Activated naive CD4-positive, alpha-beta T cell treated with anti-CD3 and anti-CD28 coated beads, Interleukin-2, amount 10 ng/mL, durations not matched to agents 7 days and 5 days (primary cell): ENCODE data around the gene KLHL22.

Source experiments
- CTCF ChIA-PET: fragments of 350-600 bp; sonication (Branson Sonifier 250); formaldehyde crosslinking; loops from one replicate; lab custom pipeline; 2021; ENCODE audit warnings: antibody characterized with exemption; lab: Charles Lee
- DNase-seq: peaks from one replicate; pipeline ENCODE4 v3.0.0-alpha.2; 2020
- H3K27ac Mint-ChIP-seq: one replicate; pipeline ENCODE4 v1.8.0; 2021; ENCODE audit warnings: mild to moderate bottlenecking, moderate library complexity, mixed read lengths
- H3K27me3 Mint-ChIP-seq: one replicate; pipeline ENCODE4 v1.8.0; 2021; ENCODE audit warnings: mild to moderate bottlenecking, mixed read lengths
- H3K36me3 Mint-ChIP-seq: one replicate; pipeline ENCODE4 v1.8.0; 2021; ENCODE audit warnings: mixed read lengths
- H3K4me1 Mint-ChIP-seq: one replicate; pipeline ENCODE4 v1.8.0; 2021; ENCODE audit warnings: mixed read lengths
- H3K4me3 Mint-ChIP-seq: one replicate; pipeline ENCODE4 v1.8.0; 2021; ENCODE audit warnings: mild to moderate bottlenecking, moderate library complexity, mixed read lengths
- H3K9me3 Mint-ChIP-seq: one replicate; pipeline ENCODE4 v1.8.0; 2021; ENCODE audit warnings: mixed read lengths

KLHL22 gene

DNA sequence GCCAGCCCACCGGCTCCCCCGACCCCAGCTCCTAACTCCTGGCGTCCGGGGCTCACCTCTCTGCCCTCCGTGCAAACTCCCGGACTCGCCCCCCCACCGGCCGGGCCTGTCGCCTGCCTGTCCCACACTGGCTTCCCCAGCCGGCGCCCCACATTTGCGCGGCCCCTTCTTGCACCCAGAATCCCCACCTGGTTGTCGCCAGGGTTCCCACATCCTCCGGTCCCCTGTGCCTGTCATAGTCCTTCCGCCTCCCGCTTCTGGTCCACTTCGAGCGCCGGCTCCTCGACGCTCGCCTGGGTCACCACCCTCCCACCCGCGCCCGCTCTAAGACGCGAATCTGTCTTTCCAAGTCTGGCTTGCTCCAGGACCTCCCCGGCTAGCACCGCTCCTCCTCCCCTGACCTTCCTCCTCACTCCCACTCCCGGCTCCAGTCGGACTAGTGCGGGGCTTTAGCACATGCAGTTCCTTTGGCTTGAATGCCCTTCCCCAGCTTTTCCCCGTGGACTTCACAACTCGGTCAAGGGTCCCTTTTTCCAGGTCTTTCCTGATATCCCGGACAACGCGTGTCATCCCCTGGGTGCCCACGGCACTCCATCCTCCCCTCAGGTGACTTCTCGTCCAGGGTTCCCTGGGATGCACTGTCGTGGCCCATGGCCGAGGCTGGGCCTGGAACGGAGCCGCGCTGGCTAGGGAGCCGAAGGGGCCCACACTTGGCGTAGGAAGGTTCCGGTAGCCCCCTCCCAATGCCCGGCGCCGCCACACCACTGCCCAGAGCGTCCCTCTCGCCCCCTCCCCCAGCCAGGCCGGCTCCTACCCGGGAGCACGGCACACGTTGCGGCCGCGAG is 58.6 kb downstream of the KLHL22 start:
- H3K27ac Mint-ChIP-seq = no peak overlapping the region
- H3K9me3 Mint-ChIP-seq = no peaks in the 10 kb centered on the region
- DNase-seq = no peak
- peaks cover 4% of the 10 kb centered on the region for H3K36me3 Mint-ChIP-seq
- peaks cover 84% of the 10 kb centered on the region for H3K27me3 Mint-ChIP-seq
- peak overlapping the region; percentile 42 for H3K4me3 Mint-ChIP-seq
- H3K4me1 Mint-ChIP-seq = peaks cover 15% of the 10 kb centered on the region
- CTCF ChIA-PET = interaction anchor here (1.2 kb wide), 1 partner anchor 19 kb away, joined by 3 read pairs; no protein-coding TSS in a partner anchor

DNA sequence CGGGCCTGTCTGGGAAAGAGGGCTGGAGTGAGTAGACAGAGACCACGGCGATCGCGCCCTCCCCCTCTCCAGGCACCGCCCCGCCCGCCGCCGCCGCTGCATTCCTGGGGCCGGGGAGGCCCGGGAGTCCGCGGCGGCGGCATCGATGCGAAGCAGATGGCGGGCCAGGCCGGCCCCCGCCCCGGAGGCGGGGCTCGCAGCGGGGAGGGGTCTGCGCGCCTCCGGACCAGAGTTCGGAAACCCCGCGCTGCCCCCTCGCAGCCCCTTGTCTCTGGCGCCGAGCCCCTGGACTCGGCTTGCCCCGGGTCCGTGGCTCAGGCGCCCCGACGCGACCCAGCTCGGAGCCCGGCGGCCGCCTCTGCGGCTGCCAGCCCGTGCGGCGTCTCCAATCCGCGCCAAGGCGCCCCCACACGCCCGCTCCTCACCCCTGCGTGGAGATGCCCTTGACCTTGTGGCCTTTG is 59.3 kb downstream of the KLHL22 start:
- Mint-ChIP-seq H3K27ac (no peak overlapping the region), H3K36me3 (peaks cover 4% of the 10 kb centered on the region), H3K4me3 (peak overlapping the region; percentile 42), H3K9me3 (no peaks in the 10 kb centered on the region), H3K4me1 (peaks cover 18% of the 10 kb centered on the region), H3K27me3 (peaks cover 90% of the 10 kb centered on the region)
- CTCF ChIA-PET = interaction anchor here (1.2 kb wide), 1 partner anchor 18 kb away, joined by 3 read pairs; no protein-coding TSS in a partner anchor
- no peak for DNase-seq

DNA sequence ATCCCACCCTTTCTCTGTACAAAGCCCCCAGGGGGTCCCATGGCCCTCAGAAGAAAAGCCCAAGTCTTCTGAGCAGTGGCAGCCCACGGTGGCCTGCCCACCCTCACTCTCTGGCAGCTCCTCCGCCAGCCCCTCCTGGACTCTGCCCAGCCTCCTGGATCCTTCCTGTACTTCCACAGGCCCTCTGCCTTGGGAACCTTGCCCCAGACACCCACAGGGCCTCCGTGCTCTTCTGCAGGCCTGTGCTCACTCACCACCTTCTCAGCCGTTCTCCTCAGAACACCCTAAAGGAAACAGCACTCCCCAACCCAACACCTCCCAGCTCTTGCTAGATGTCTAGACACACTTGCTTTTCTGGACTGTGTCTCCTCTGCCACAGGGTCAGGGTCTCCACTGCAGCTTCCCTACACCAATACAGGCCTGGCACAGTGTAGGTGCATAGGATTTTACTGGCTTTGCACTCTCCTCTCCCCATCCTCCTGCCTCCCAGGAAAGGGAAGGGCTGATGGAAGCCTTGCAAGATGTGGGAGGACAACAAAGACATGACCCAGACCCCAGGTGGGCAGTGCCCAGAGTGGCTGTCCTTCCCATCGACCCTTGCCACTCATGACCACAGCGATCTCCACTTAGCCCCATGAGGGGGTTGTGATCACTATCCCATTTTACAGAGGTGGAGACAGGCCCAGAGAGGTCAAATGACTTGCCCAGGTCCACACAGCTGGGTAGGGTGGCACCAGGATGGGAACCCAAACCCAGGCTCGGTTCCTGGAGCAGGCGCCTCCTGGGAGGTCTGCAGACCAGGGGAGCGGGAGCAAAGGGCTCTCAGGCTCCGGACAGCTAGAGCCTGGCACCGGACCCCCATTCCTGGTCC is 59.9 kb downstream of the KLHL22 start:
- Mint-ChIP-seq H3K36me3 (peaks cover 3% of the 10 kb centered on the region), H3K9me3 (no peaks in the 10 kb centered on the region), H3K4me3 (no peak overlapping the region), H3K27me3 (peaks cover 97% of the 10 kb centered on the region), H3K4me1 (peaks cover 22% of the 10 kb centered on the region), H3K27ac (no peak overlapping the region)
- no peak for DNase-seq
- CTCF ChIA-PET = interaction anchor here (0.8 to 1.6 kb wide), 4 partner anchors 16 to 21 kb away, joined by 3 to 6 read pairs (median 4); no protein-coding TSS in a partner anchor

DNA sequence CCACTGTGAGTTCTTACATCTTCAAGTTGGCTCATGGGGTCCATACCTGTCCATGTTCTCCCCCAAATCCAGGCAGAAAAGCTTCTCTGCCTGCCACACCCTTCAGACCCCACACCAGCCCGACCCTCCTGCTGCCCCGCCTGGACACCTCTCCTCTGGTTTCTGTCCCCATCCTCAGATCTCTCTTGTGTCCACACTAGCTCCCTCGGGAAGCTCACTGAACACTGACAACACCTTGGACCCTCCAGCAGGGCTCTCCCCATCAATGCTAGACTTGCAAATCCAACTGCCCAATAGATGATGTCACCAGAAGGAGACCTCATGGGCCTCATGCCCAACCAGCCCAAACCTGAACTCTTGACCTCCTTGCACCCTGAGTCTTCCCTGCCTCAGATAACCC is 60.8 kb downstream of the KLHL22 start:
- H3K9me3 Mint-ChIP-seq = no peaks in the 10 kb centered on the region
- CTCF ChIA-PET = interaction anchor here (0.8 to 1.6 kb wide), 3 partner anchors 15 to 22 kb away, joined by 3 to 6 read pairs (median 5); no protein-coding TSS in a partner anchor
- peaks cover 98% of the 10 kb centered on the region for H3K27me3 Mint-ChIP-seq

DNA sequence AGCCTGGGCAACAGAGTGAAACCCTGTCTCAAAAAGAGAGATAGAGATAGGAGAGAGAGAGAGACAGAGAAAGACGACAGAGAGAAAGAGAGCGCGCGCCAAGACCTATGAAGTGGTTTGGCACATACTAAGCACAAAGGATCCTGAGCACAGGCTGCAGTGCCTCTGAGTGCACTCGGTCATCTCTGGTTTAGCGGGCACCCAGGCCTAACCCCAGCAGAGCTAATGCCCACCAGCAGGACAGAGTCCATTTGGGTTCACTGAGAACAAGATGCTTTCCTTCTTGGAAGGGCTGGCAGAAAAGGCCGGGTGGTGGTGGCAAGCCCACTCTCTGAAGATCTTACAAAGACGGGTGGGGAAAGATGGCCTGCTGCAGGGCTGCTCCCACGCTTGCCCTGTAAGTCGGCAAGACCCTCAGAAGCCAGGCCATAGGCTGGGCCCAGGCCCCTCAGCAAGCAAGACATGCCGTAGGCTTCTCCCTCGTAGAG is 61.3 kb downstream of the KLHL22 start:
- H3K36me3 Mint-ChIP-seq = no peaks in the 10 kb centered on the region
- H3K27me3 Mint-ChIP-seq = peaks cover 98% of the 10 kb centered on the region
- no peak for DNase-seq
- no peak overlapping the region for H3K27ac Mint-ChIP-seq
- CTCF ChIA-PET = interaction anchor here (0.8 to 1.6 kb wide), 2 partner anchors 20 to 22 kb away, joined by 3 to 6 read pairs; no protein-coding TSS in a partner anchor
- H3K9me3 Mint-ChIP-seq = no peaks in the 10 kb centered on the region
- no peak overlapping the region for H3K4me3 Mint-ChIP-seq
- H3K4me1 Mint-ChIP-seq = peaks cover 32% of the 10 kb centered on the region

More for the DNA sequence above, 60.8 kb downstream of the KLHL22 start:
- no peak for DNase-seq
- H3K36me3 Mint-ChIP-seq = no peaks in the 10 kb centered on the region
- no peak overlapping the region for H3K4me3 Mint-ChIP-seq
- peaks cover 30% of the 10 kb centered on the region for H3K4me1 Mint-ChIP-seq
- no peak overlapping the region for H3K27ac Mint-ChIP-seq

DNA sequence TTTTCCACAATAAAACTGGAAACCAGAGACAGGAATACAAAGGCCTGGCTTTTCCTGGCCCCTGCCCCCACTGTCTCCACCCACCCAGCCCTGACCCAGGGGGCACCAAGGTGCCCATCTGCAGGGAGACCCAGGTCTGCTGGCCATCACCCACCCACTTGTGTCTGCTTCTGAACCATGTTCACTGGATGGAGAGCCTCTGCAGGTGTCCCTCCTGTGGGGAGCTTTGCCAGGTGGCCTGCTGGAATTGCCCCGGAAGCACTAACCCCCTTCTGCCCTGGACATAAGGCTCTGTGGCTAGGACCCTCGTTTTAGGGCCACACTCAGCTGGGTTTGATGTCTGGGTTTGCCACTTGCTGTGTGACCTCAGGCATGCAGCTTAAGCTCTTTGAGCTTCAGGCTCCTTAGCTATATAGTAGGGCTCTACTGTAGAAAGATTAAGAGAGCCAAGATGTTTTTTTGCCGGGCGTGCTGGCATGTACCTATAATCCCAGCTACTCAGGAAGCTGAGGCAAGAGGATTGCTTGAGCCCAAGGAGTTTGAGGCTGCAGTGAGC is 61.8 kb downstream of the KLHL22 start:
- Mint-ChIP-seq H3K27me3 (peaks cover 98% of the 10 kb centered on the region), H3K4me1 (peaks cover 37% of the 10 kb centered on the region), H3K4me3 (no peak overlapping the region), H3K9me3 (no peaks in the 10 kb centered on the region), H3K27ac (no peak overlapping the region), H3K36me3 (peaks cover 3% of the 10 kb centered on the region)
- no peak for DNase-seq
- CTCF ChIA-PET = interaction anchor here (0.8 to 1.6 kb wide), 2 partner anchors 20 to 23 kb away, joined by 3 to 6 read pairs; no protein-coding TSS in a partner anchor

DNA sequence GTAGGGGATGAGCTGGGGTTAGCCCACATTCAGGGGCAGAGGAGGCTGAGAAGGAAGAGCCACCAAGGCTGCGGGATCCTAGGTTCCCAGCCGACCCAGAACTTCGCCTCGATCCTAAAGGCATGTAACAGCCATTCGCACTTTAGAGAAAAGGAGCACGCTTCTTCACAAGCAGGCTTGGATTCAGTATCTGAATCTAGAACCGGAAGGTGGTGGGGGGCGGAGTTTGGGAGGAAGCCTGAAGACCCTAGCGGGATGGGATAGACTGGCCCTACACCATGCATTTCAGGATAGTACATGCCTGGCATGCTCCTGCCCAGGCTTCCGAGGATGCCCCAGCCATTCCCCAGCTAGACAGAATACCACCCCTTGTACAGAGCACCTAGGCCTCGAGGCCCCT is 62.4 kb downstream of the KLHL22 start:
- peaks cover 39% of the 10 kb centered on the region for H3K4me1 Mint-ChIP-seq
- no peak for DNase-seq
- H3K27ac Mint-ChIP-seq = no peak overlapping the region
- peaks cover 3% of the 10 kb centered on the region for H3K36me3 Mint-ChIP-seq
- peaks cover 98% of the 10 kb centered on the region for H3K27me3 Mint-ChIP-seq
- H3K9me3 Mint-ChIP-seq = no peaks in the 10 kb centered on the region
- no peak overlapping the region for H3K4me3 Mint-ChIP-seq
- CTCF ChIA-PET = interaction anchor here (0.7 kb wide), 1 partner anchor 23 kb away, joined by 3 read pairs; no protein-coding TSS in a partner anchor

DNA sequence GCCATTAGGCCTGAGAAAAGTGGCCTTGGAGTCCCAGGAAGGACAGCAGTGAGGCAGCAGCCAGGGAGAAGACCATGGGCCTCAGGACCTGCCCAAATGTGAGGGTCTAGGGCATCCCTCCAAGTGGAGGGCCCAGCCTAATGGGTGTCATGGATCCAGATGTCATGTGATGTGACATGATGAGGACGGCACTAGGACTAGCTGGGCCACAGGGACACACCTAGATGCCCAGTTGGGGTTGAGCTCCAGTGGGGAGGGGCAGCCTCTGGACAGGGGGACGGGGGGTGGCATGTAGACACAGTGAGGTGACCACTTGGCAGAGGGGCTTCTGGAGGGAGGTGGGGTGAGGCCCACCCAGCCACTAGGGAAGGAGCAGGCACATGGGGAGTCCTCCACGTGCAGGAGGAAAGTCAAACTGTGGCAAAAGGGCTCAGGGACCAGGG is 63.3 kb downstream of the KLHL22 start:
- CTCF ChIA-PET = interaction anchor here (0.7 kb wide), 1 partner anchor 24 kb away, joined by 3 read pairs; no protein-coding TSS in a partner anchor
- no peaks in the 10 kb centered on the region for H3K9me3 Mint-ChIP-seq
- peaks cover 3% of the 10 kb centered on the region for H3K36me3 Mint-ChIP-seq
- H3K27ac Mint-ChIP-seq = no peak overlapping the region
- H3K4me1 Mint-ChIP-seq = peaks cover 39% of the 10 kb centered on the region
- H3K27me3 Mint-ChIP-seq = peaks cover 99% of the 10 kb centered on the region
- H3K4me3 Mint-ChIP-seq = peak overlapping the region; percentile 46
- no peak for DNase-seq

DNA sequence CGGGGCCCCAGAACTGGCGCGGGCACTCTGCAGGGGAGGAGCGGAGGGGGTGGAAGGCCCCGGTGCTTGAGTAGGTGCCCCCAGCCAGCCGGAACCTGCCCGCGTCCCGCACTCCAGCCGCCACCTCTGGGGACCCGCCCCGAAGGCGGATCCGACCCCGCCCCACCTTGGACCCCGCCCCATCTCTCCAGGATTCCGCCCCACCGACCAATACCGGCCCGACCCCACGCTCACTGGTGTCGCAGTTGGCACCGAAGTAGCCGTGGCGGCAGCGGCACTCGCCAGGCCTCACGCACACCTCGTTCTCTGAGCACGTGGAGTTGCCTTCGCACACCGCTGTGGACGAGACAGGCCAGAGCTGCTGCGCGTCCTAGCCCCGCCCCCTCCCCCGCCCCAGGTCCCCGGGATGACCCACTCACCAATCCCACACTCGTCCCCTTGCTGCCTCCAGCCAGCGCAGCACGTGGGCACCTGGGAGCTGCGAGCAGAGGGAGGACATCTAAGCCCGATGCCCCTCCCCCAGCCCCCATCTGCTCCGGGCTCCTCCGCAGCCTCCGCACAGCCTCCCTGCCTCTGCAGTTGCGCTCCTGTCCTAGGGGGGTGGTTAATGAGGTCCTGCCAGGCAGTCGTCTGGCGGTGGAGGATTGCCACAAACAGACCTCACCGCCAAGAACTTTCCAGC is 63.9 kb downstream of the KLHL22 start:
- H3K4me3 Mint-ChIP-seq = peak overlapping the region; percentile 46
- peaks cover 3% of the 10 kb centered on the region for H3K36me3 Mint-ChIP-seq
- peaks cover 99% of the 10 kb centered on the region for H3K27me3 Mint-ChIP-seq
- H3K9me3 Mint-ChIP-seq = no peaks in the 10 kb centered on the region
- H3K27ac Mint-ChIP-seq = no peak overlapping the region
- DNase-seq = no peak
- CTCF ChIA-PET = interaction anchor here (0.8 kb wide), 1 partner anchor 13 kb away, joined by 4 read pairs; no protein-coding TSS in a partner anchor
- H3K4me1 Mint-ChIP-seq = peaks cover 32% of the 10 kb centered on the region

DNA sequence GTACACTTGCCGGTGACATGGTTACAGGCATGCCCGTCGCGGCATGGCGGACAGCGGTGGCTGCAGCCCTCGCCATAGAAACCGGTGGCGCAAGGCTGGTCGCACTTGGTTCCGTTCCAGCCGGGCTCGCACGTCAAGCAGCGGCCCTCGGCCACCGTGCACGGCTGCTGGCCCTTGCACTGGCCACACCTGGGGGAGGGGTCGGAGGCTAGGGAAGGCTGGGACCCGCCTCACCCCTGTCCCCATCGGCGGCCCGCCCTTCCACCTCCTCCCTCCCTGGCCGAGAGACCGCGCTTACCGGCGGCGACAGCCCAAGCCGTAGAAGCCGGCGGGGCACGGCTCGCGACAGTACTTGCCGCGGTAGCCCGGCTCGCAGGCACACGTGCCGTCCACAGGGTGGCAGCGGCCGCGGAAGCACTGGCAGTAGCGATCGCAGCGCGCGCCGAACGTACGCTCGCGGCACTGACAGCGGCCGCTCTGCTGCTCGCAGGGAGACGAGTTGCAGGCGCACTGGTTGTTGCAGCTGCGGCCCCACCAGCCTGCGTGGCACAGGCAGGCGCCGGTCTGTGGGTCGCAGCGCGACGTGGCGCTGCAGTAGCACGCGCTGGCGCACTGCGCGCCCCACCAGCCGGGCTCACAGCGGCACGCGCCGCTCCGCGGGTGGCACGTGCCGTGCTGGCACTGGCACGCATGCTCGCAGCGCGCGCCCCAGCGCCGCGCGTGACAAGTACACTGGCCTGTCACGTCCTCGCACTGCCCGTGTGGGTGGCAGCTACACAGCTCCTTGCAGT is 64.7 kb downstream of the KLHL22 start:
- DNase-seq = peak; percentile 73
- H3K27me3 Mint-ChIP-seq = peaks cover 100% of the 10 kb centered on the region
- peak overlapping the region; percentile 62 for H3K4me3 Mint-ChIP-seq

DNA sequence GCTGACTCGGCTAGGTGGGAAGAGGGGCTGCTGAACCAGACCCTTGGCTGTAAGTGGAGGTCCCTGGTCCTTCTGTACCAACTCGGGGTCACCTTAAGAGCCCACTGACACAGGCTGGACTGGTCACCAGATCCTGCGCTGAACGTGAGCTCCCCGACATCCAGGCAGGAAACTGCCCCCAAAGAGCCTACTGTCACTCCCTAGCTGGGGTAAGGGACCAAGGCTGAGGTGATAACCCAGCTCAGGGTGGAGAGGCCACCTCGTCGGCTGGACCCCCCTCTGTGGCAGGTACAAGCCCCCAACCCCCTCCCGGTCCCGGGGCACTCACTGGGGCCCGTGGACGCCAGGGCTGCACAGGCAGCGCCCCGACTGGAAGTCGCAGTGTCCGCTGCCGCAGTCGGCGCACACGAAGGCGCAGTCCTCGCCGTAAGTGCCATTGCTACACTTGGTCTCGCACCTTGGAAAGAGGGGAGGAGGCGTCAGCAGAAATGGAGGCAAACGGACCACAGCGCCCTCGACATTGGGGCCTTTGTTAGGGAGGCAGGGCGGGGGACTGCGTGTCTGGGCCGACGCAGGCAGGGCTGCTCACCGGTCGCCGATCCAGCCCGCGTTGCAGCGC is 65.4 kb downstream of the KLHL22 start:
- DNase-seq = peak; percentile 39
- peaks cover 3% of the 10 kb centered on the region for H3K36me3 Mint-ChIP-seq
- H3K4me3 Mint-ChIP-seq = peak overlapping the region; percentile 74
- no peaks in the 10 kb centered on the region for H3K9me3 Mint-ChIP-seq
- peaks cover 98% of the 10 kb centered on the region for H3K27me3 Mint-ChIP-seq
- no peak overlapping the region for H3K27ac Mint-ChIP-seq
- CTCF ChIA-PET = interaction anchor here (1.6 kb wide), 1 partner anchor 26 kb away, joined by 6 read pairs; no protein-coding TSS in a partner anchor
- H3K4me1 Mint-ChIP-seq = peaks cover 27% of the 10 kb centered on the region

More for the DNA sequence above, 64.7 kb downstream of the KLHL22 start:
- no peak overlapping the region for H3K27ac Mint-ChIP-seq
- H3K36me3 Mint-ChIP-seq = peaks cover 3% of the 10 kb centered on the region
- no peaks in the 10 kb centered on the region for H3K9me3 Mint-ChIP-seq
- H3K4me1 Mint-ChIP-seq = peaks cover 30% of the 10 kb centered on the region
- CTCF ChIA-PET = interaction anchor here (0.8 to 1.6 kb wide), 2 partner anchors 13 to 25 kb away, joined by 4 to 6 read pairs; no protein-coding TSS in a partner anchor
